Measurements from ENCODE around the gene SIN3A. TPM values are rescaled to one million over a fixed set of nuclear protein-coding genes. Genes with fewer than 3 reads are reported as not detected.
A peak's percentile ranks its signal among the peaks of the same experiment; 100 is the strongest.

Gene SIN3A
- total and polyA plus RNA-seq, 2 of the 4 experiments (the other 2 are of a cell fraction) = 21.2 to 31.5 TPM

DNA sequence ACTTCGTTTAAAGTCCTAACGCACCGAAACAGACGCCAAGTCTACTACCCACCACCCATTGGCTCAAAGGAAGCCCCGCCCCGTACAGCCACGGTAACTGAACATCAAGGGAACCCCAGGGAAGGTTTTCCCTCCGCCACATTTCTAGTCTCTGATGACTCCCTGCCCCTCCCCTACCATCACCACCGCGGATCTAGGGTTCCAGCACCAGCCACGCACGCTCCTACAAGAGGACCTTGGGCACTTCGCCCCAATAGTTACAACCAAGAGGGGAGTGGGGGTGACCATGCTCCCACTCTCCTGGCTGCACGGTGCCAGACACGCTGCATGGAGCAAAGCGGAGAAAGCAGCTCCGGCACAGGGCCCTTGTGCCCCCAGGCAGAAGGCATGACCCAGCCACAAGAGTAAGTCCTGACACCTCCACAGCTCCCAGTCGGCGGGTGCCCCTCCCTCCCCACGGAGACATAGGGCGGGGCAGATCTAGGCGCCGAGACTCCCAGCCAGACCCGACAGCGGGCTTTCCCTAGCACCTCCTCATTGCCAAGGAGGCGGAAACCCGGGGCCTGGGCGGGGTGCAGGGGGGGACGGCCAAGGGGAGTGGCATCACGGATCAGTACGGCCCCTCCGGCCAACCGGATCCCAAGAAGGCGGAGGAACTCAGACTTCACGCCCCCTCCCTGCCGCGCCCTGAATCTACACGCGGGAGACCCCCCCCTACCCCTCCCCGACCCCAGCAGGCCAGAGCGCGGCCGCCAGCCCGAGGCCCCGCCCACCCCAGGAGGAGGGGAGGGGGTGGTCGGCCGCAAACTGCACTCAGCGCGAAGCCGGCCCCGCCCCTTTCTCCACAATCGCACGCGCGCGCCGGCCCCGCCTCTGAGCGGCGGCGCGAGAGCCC, 936 bp downstream of the SIN3A start:
- Histone ChIP-seq H3K27ac (ENCODE audit: insufficient read depth, low read length) (peak overlapping the region; percentile 34), H2AK9ac (replicated peaks; ENCODE audit: low read depth, low read length, poor library complexity) (peak overlapping the region; percentile 85), H3K9me3 (ENCODE audit: control insufficient read depth, insufficient read depth, low read length) (no peaks in the 10 kb centered on the region), H3K23ac (ENCODE audit: low read depth, low read length) (peak overlapping the region; percentile 61), H4K5ac (ENCODE audit: low read depth, low read length) (no peak overlapping the region), H2BK15ac (ENCODE audit: low read depth, low read length) (no peak overlapping the region), H3K4me2 (ENCODE audit: low read depth, low read length) (peak overlapping the region; percentile 99), H2BK20ac (ENCODE audit: low read depth, low read length) (no peak overlapping the region), H3K56ac (ENCODE audit: extremely low read depth, insufficient read depth, low read length) (no peak overlapping the region), H3K9ac (ENCODE audit: low read depth, low read length) (peak overlapping the region; percentile 58; the same call in 1 of the 2 replicates), H4K8ac (ENCODE audit: low read depth in 2 of 2, low read length in 2 of 2) (peak overlapping the region in 1 of 2 experiments; percentile 10; a peak in 1 of 4 replicates), H4K91ac (ENCODE audit: insufficient read depth, low read depth, low read length) (peak overlapping the region; percentile 18; the same call in 1 of the 2 replicates), H3K27me3 (ENCODE audit: control insufficient read depth, insufficient read depth, low read length) (no peaks in the 10 kb centered on the region), H3K4ac (ENCODE audit: low read depth, low read length) (peak overlapping the region; percentile 73), H2BK120ac (ENCODE audit: low read depth, low read length) (0 out of 2 replicates have a peak overlapping the region, but pooled peaks have one; percentile 2), H3K18ac (ENCODE audit: low read depth, low read length) (no peak overlapping the region), H2BK5ac (ENCODE audit: low read depth, low read length, poor library complexity, severe bottlenecking) (peak overlapping the region; percentile 25), H4K20me1 (ENCODE audit: insufficient read depth, low read length) (peaks cover 58% of the 10 kb centered on the region), H2AFZ (replicated peaks; ENCODE audit: low read length, poor library complexity) (peak overlapping the region; percentile 92), H2AK5ac (ENCODE audit: low read depth, low read length) (peak overlapping the region; percentile 90), H3K4me1 (ENCODE audit: control insufficient read depth, insufficient read depth, low read length) (peaks cover 5% of the 10 kb centered on the region), H3K14ac (replicated peaks; ENCODE audit: low read depth, low read length) (peak overlapping the region; percentile 70), H3K79me1 (ENCODE audit: low read depth in 1 of 2, low read length in 2 of 2) (peaks cover 11 to 50% of the 10 kb centered on the region in 2 experiments; a peak in 3 of 4 replicates), H3K9me1 (ENCODE audit: insufficient read depth, low read length) (peaks cover 9% of the 10 kb centered on the region; the same call in 1 of the 2 replicates), H3K4me3 (ENCODE audit: insufficient read depth, low read depth, low read length) (peak overlapping the region; percentile 84), H3K36me3 (ENCODE audit: control insufficient read depth, insufficient read depth, low read length) (0 out of 2 replicates have a peak, but pooled peaks cover 2% of the 10 kb centered on the region)
- ATAC-seq (ENCODE audit: low read depth) = peak; percentile 38
- peak; percentile 96 for DNase-seq
- intact Hi-C loops (cut with micrococcal nuclease) (loop anchor here (1.0 to 10.0 kb wide), 3 partner anchors 82 to 426 kb away; partner anchors contain the start of genes MAN2C1 and PPCDC), in situ Hi-C loops (cut with MboI; ENCODE audit: low sequenced_read_pairs) (no loop called here), dilution Hi-C loops (cut with HindIII; ENCODE audit: low sequenced_read_pairs, unreplicated experiment) (no loop called here)
- no CpG with 5 or more reads among the region's 62 CpGs for WGBS, 2 experiments (ENCODE audit: extremely low coverage in 2 of 2, insufficient read length in 1 of 2)
- no TSS peak for BruUV-seq (replicated peaks)
- CTCF ChIA-PET = interaction anchor here (0.6 to 2.5 kb wide), 2 partner anchors 83 to 137 kb away, joined by 3 to 8 read pairs; no protein-coding TSS in a partner anchor
- POLR2A ChIA-PET (ENCODE audit: unreplicated experiment) = interaction anchor here (1.1 kb wide), 1 partner anchor 23 kb away, joined by 34 read pairs; no protein-coding TSS in a partner anchor
- TF ChIP-seq MXI1 (IDR thresholded peaks at IDR 0.05; ENCODE audit: borderline replicate concordance, low read depth, low read length) = peak; percentile 85
- TF ChIP-seq RAD21 (IDR thresholded peaks at IDR 0.05; ENCODE audit: low read length) = no peak
- TF ChIP-seq NFE2L2 (IDR thresholded peaks at IDR 0.05; ENCODE audit: low read depth, low read length) = no peak
- TF ChIP-seq RFX5 (IDR thresholded peaks at IDR 0.05; ENCODE audit: low read depth, low read length) = no peak
- TF ChIP-seq CEBPB (IDR thresholded peaks at IDR 0.05; ENCODE audit: low read depth, low read length) = no peak
- TF ChIP-seq FOS (IDR thresholded peaks at IDR 0.05; ENCODE audit: low read depth, low read length) = no peak
- TF ChIP-seq MAFK (IDR thresholded peaks at IDR 0.05; ENCODE audit: low read depth, low read length) = no peak
- TF ChIP-seq MAZ (IDR thresholded peaks at IDR 0.05; ENCODE audit: borderline replicate concordance, low read depth, low read length) = peak; percentile 85
- TF ChIP-seq CHD1 (IDR thresholded peaks at IDR 0.05; ENCODE audit: low read depth, low read length) = 0 out of 2 replicates have a peak, but pooled peaks have one; percentile 74
- TF ChIP-seq, protein P1, sequence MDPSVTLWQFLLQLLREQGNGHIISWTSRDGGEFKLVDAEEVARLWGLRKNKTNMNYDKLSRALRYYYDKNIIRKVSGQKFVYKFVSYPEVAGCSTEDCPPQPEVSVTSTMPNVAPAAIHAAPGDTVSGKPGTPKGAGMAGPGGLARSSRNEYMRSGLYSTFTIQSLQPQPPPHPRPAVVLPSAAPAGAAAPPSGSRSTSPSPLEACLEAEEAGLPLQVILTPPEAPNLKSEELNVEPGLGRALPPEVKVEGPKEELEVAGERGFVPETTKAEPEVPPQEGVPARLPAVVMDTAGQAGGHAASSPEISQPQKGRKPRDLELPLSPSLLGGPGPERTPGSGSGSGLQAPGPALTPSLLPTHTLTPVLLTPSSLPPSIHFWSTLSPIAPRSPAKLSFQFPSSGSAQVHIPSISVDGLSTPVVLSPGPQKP (IDR thresholded peaks at IDR 0.05; ENCODE audit: borderline replicate concordance, low read depth, low read length) = no peak
- no peak for TF ChIP-seq BHLHE40 (IDR thresholded peaks at IDR 0.05; ENCODE audit: low read depth, low read length)
- TF ChIP-seq, protein P2, sequence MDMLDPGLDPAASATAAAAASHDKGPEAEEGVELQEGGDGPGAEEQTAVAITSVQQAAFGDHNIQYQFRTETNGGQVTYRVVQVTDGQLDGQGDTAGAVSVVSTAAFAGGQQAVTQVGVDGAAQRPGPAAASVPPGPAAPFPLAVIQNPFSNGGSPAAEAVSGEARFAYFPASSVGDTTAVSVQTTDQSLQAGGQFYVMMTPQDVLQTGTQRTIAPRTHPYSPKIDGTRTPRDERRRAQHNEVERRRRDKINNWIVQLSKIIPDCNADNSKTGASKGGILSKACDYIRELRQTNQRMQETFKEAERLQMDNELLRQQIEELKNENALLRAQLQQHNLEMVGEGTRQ (IDR thresholded peaks at IDR 0.05; ENCODE audit: low read depth, low read length) = no peak
- TF ChIP-seq POLR2A (IDR thresholded peaks at IDR 0.05; ENCODE audit: low read depth, low read length) = 0 out of 2 replicates have a peak, but pooled peaks have one; percentile 13
- no peak for TF ChIP-seq RCOR1 (IDR thresholded peaks at IDR 0.05; ENCODE audit: insufficient replicate concordance, low read length)
- TF ChIP-seq SMC3 (IDR thresholded peaks at IDR 0.05; ENCODE audit: low read depth, low read length) = no peak

Data from IMR-90 (cell line).